GM21423 (cell line): ENCODE measurements around the gene RALGPS2.
A peak's percentile ranks its signal among the peaks of the same experiment; 100 is the strongest.

Experiments
- ATAC-seq: cut with Tn5 transposase; IDR thresholded peaks from one replicate; pipeline ENCODE4 v1.9.1; 2021; ENCODE audit warnings: mild to moderate bottlenecking, moderate library complexity; ENCODE audit not compliant: unreplicated experiment

Gene RALGPS2

GRCh38 chr1:178862416-178862815, 137.4 kb downstream of the RALGPS2 start:
- ATAC-seq, result no peak

GRCh38 chr1:178862864-178863263, 137.8 kb downstream of the RALGPS2 start:
- no peak for ATAC-seq

GRCh38 chr1:178864326-178864725, 139.3 kb downstream of the RALGPS2 start:
- no peak for ATAC-seq

GRCh38 chr1:178867670-178868069, 142.6 kb downstream of the RALGPS2 start:
- ATAC-seq, result no peak

- ATAC-seq, result no peak
Observed at GRCh38 chr1:178868706-178869105, 143.7 kb downstream of the RALGPS2 start.

GRCh38 chr1:178869119-178869697, 144.2 kb downstream of the RALGPS2 start:
- ATAC-seq, result no peak

- ATAC-seq, result no peak
Observed at GRCh38 chr1:178870221-178870620, 145.2 kb downstream of the RALGPS2 start.

GRCh38 chr1:178870944-178871343, 145.9 kb downstream of the RALGPS2 start, which contains the start of gene ANGPTL1:
Gene ANGPTL1 (minus strand): TSS chr1:178871077. CDS start chr1:178865776, 5,301 bp downstream.
- ATAC-seq, result no peak

GRCh38 chr1:178871551-178872320, 146.7 kb downstream of the RALGPS2 start:
- ATAC-seq, result peak; percentile 79

- ATAC-seq, result no peak
Observed at GRCh38 chr1:178874966-178875365, 149.9 kb downstream of the RALGPS2 start.

- no peak for ATAC-seq
Observed at GRCh38 chr1:178875936-178876335, 150.9 kb downstream of the RALGPS2 start.

- no peak for ATAC-seq
Observed at GRCh38 chr1:178877896-178878295, 152.9 kb downstream of the RALGPS2 start.

GRCh38 chr1:178881950-178882349, 156.9 kb downstream of the RALGPS2 start:
- ATAC-seq, result no peak

GRCh38 chr1:178885869-178886268, 160.8 kb downstream of the RALGPS2 start:
- ATAC-seq, result no peak

- ATAC-seq, result no peak
Observed at GRCh38 chr1:178886551-178886950, 161.5 kb downstream of the RALGPS2 start.

- no peak for ATAC-seq
Observed at GRCh38 chr1:178895928-178896327, 170.9 kb downstream of the RALGPS2 start.

- no peak for ATAC-seq
Observed at GRCh38 chr1:178898401-178898800, 173.4 kb downstream of the RALGPS2 start.

GRCh38 chr1:178899402-178899801, 174.4 kb downstream of the RALGPS2 start:
- ATAC-seq, result no peak

- no peak for ATAC-seq
Observed at GRCh38 chr1:178901482-178902125, 176.6 kb downstream of the RALGPS2 start.

GRCh38 chr1:178908358-178908757, 183.3 kb downstream of the RALGPS2 start:
- ATAC-seq, result no peak

- ATAC-seq, result no peak
Observed at GRCh38 chr1:178910023-178910422, 185.0 kb downstream of the RALGPS2 start.

GRCh38 chr1:178912597-178912996, 187.6 kb downstream of the RALGPS2 start:
- no peak for ATAC-seq
